Measurements from ENCODE around the gene LRRC46. TPM values are rescaled to one million over a fixed set of nuclear protein-coding genes. Genes with fewer than 3 reads are reported as not detected.

The LRRC46 gene
- total and polyA plus RNA-seq, 10 of the 15 experiments (the other 5 are each of a cell fraction or from before 2014, with no cell fraction given), result 0.15 to 1.8 (median 0.38) TPM; not detected in 1

GRCh38 chr17:47875011-47875985 lies 43.8 kb downstream of the LRRC46 start:
- no TSS peak for BruUV-seq (replicated peaks)
- TF ChIP-seq RBBP5 (conservative IDR thresholded peaks at IDR 0.05), result no peak
- TF ChIP-seq ATF7 (IDR thresholded peaks at IDR 0.05; ENCODE audit: low read depth), result no peak
- no peak for TF ChIP-seq LARP7 (IDR thresholded peaks at IDR 0.05)
- TF ChIP-seq, protein P1, sequence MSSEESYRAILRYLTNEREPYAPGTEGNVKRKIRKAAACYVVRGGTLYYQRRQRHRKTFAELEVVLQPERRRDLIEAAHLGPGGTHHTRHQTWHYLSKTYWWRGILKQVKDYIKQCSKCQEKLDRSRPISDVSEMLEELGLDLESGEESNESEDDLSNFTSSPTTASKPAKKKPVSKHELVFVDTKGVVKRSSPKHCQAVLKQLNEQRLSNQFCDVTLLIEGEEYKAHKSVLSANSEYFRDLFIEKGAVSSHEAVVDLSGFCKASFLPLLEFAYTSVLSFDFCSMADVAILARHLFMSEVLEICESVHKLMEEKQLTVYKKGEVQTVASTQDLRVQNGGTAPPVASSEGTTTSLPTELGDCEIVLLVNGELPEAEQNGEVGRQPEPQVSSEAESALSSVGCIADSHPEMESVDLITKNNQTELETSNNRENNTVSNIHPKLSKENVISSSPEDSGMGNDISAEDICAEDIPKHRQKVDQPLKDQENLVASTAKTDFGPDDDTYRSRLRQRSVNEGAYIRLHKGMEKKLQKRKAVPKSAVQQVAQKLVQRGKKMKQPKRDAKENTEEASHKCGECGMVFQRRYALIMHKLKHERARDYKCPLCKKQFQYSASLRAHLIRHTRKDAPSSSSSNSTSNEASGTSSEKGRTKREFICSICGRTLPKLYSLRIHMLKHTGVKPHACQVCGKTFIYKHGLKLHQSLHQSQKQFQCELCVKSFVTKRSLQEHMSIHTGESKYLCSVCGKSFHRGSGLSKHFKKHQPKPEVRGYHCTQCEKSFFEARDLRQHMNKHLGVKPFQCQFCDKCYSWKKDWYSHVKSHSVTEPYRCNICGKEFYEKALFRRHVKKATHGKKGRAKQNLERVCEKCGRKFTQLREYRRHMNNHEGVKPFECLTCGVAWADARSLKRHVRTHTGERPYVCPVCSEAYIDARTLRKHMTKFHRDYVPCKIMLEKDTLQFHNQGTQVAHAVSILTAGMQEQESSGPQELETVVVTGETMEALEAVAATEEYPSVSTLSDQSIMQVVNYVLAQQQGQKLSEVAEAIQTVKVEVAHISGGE (CRISPR knock-in tag; IDR thresholded peaks at IDR 0.05), result no peak
- TF ChIP-seq, protein P2, sequence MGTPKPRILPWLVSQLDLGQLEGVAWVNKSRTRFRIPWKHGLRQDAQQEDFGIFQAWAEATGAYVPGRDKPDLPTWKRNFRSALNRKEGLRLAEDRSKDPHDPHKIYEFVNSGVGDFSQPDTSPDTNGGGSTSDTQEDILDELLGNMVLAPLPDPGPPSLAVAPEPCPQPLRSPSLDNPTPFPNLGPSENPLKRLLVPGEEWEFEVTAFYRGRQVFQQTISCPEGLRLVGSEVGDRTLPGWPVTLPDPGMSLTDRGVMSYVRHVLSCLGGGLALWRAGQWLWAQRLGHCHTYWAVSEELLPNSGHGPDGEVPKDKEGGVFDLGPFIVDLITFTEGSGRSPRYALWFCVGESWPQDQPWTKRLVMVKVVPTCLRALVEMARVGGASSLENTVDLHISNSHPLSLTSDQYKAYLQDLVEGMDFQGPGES (IDR thresholded peaks at IDR 0.05), result no peak
- no peak for TF ChIP-seq NRF1 (conservative IDR thresholded peaks at IDR 0.05; ENCODE audit: low read depth, low read length)
- TF ChIP-seq YBX1 (IDR thresholded peaks at IDR 0.05), result no peak
- no peak for TF ChIP-seq ZNF274 (IDR thresholded peaks at IDR 0.05; ENCODE audit: insufficient read depth, insufficient read length)
- TF ChIP-seq TCF12 (IDR thresholded peaks at IDR 0.05; ENCODE audit: low read depth, low read length), result no peak
- ATAC-seq, result no peak
- H3K9me3 ChIP-seq (replicated peaks; ENCODE audit: control insufficient read depth, insufficient read depth, low read length), result no peaks in the 10 kb centered on the region
- WGBS (ENCODE audit: insufficient coverage, insufficient replicate concordance, low lambda C conversion rate, missing lambda C conversion rate), result 5% methylated on average over 10 of the region's 11 CpGs
- no peak overlapping the region for H3K9ac ChIP-seq (ENCODE audit: control insufficient read depth, insufficient read depth, low read length)
- ChIA-PET CTCF (interaction anchor here (0.6 to 0.7 kb wide), 2 partner anchors 9 to 15 kb away, joined by 3 read pairs; no protein-coding TSS in a partner anchor), RAD21 (ENCODE audit: unreplicated experiment) (no interaction called here), POLR2A (no interaction called here), SMC1A (ENCODE audit: uncharacterized antibody, unreplicated experiment) (interaction anchor here (0.7 kb wide), 1 partner anchor 12 kb away, joined by 3 read pairs; no protein-coding TSS in a partner anchor)
- peaks cover 4 to 8% of the 10 kb centered on the region in 2 experiments for H3K27me3 ChIP-seq (replicated peaks in 1 of 2; ENCODE audit: control insufficient read depth in 2 of 2, insufficient read depth in 2 of 2, low read length in 1 of 2)
- in situ Hi-C loops (cut with MboI), result no loop called here
- H3K4me1 ChIP-seq (ENCODE audit: control insufficient read depth, insufficient read depth, low read length), result peaks cover 6% of the 10 kb centered on the region; the same call in 1 of the 2 replicates
- no peak overlapping the region for H3K27ac ChIP-seq (ENCODE audit: control insufficient read depth, insufficient read depth)
- intact Hi-C loops (cut with micrococcal nuclease; ENCODE audit: unreplicated experiment), result no loop called here
- no peak for DNase-seq (ENCODE audit: low read depth, low spot score)
- no peaks in the 10 kb centered on the region for H4K20me1 ChIP-seq (ENCODE audit: control insufficient read depth, insufficient read depth)
- H2AFZ ChIP-seq (ENCODE audit: control insufficient read depth, low read depth, low read length), result no peak overlapping the region
- no peak overlapping the region for H3K4me2 ChIP-seq (ENCODE audit: control insufficient read depth, insufficient read depth)
- no peak for FAIRE-seq
- no peaks in the 10 kb centered on the region for H3K36me3 ChIP-seq (ENCODE audit: control insufficient read depth in 2 of 2, insufficient read depth in 2 of 2, low read length in 1 of 2)
- H3K4me3 ChIP-seq, result no peak overlapping the region
- H3K79me2 ChIP-seq (ENCODE audit: control insufficient read depth, insufficient read depth, low read length), result no peaks in the 10 kb centered on the region
